AG04450 (cell line): ENCODE data around the gene PPP1R9B. TPM values are rescaled to one million over a fixed set of nuclear protein-coding genes. Genes with fewer than 3 reads are reported as not detected.

ENCODE experiments used
- CTCF ChIA-PET: fragments of 300-600, 350-600 bp; formaldehyde crosslinking; extraction: SDS; loops from one replicate; lab custom pipeline; 2022; ENCODE audit warnings: antibody characterized with exemption, inconsistent platforms; lab: Charles Lee
- POLR2A ChIA-PET: fragments of 350-600 bp; formaldehyde crosslinking; extraction: SDS; loops from one replicate; lab custom pipeline; 2021; ENCODE audit warnings: antibody characterized with exemption, inconsistent platforms; lab: Yijun Ruan, JAX
- DNase-seq: peaks from one replicate; pipeline ENCODE4 v3.0.0-alpha.2; 2011; ENCODE audit warnings: low read depth, low spot score
- H3K27ac ChIP-seq: one replicate; pipeline ENCODE4 v1.5.1; 2012; ENCODE audit warnings: low read depth, low read length, control low read depth
- H3K27me3 ChIP-seq: one replicate; pipeline ENCODE4 v1.6.0; 2012; ENCODE audit warnings: low read length; ENCODE audit not compliant: control insufficient read depth, insufficient read depth
- H3K4me3 ChIP-seq: 2 replicates; pipeline ENCODE4 v1.5.1; 2011; ENCODE audit warnings: mild to moderate bottlenecking, low read depth, low read length, control low read depth
- H3K9me3 ChIP-seq: 2 replicates; pipeline ENCODE4 v1.5.1; 2012; ENCODE audit warnings: low read length; ENCODE audit not compliant: control insufficient read depth, insufficient read depth
- polyA plus RNA-seq: library from polyadenylated mRNA; depleted of rRNA; stranded (reverse); fragments of >200 nt; gene quantifications from 2 replicates; pipeline ENCODE4 v1.2.3, GENCODE V29; 2011
- TF ChIP-seq, protein P1 (sequence below): IDR thresholded peaks from 2 replicates; pipeline ENCODE4 v1.5.1; 2011; ENCODE audit warnings: low read depth, low read length, control low read depth, inconsistent platforms

Gene PPP1R9B
- polyA plus RNA-seq, 1 experiment: 18.2 TPM

DNA sequence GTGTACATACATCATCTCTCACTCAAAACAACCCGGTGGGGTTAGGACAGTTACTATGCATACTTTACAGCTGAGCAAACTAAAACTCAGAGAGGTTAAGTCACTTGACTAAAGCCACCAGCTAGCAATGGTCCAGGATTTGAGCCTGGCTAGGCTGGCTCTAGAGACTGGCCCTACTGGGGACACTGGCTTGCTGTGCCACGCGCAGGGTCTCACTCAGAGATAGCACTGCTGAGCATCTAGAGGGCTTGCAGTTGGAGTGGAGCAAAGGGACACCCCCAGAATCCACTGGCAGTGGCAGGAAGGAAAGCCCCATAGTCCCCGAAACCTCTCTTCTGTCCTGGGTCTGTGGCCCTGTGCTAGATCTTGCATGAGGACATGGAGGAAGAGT is 31.7 kb downstream of the PPP1R9B start:
- CTCF ChIA-PET: interaction anchor here (1.4 to 3.3 kb wide), 3 partner anchors 24 to 179 kb away, joined by 9 to 19 read pairs (median 11); partner anchors contain the start of gene PDK2
- DNase-seq: no peak
- H3K27ac ChIP-seq: no peak overlapping the region
- H3K27me3 ChIP-seq: peaks cover 3% of the 10 kb centered on the region
- POLR2A ChIA-PET: interaction anchor here (0.5 kb wide), 1 partner anchor 251 kb away, joined by 3 read pairs; no protein-coding TSS in a partner anchor
- TF ChIP-seq, protein P1, sequence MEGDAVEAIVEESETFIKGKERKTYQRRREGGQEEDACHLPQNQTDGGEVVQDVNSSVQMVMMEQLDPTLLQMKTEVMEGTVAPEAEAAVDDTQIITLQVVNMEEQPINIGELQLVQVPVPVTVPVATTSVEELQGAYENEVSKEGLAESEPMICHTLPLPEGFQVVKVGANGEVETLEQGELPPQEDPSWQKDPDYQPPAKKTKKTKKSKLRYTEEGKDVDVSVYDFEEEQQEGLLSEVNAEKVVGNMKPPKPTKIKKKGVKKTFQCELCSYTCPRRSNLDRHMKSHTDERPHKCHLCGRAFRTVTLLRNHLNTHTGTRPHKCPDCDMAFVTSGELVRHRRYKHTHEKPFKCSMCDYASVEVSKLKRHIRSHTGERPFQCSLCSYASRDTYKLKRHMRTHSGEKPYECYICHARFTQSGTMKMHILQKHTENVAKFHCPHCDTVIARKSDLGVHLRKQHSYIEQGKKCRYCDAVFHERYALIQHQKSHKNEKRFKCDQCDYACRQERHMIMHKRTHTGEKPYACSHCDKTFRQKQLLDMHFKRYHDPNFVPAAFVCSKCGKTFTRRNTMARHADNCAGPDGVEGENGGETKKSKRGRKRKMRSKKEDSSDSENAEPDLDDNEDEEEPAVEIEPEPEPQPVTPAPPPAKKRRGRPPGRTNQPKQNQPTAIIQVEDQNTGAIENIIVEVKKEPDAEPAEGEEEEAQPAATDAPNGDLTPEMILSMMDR: no peak
- no peak overlapping the region for H3K4me3 ChIP-seq
- H3K9me3 ChIP-seq: no peaks in the 10 kb centered on the region; the same call in 1 of the 2 replicates

DNA sequence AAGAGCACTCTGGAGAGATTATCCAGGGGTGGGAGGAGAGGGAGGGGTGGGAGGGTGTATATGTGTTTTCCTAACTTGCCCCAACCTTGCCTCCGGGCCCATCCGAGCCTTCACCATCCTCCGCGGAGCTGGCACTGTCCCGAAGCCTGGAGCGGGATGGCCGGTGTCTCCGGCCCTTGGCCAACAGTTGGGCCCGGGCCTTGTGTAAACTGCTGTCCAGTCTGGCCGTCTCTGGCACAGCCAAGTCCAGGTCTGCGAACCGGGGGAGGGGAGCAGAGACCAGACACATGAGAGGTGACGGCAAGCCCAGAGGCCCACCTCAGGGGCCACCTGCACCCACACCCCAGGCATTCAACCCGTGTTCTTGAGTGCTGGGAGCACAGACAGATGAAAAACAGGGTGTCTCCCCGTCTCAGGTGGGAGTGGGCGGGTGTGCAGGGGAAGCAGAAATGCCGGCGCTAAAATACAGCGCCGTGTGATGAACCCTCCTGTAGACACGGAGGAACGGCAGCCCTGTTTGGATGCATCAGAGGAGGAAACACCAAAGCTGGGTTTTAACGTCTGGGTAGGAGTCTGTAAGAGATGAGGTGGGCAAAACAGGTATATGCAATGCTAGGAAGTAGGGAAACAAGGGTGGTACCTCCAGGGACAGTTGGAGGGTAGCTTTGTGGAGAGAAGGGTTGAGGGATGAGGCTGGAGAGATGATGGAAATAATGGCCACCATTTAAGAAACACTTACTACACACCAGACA is 32.2 kb downstream of the PPP1R9B start:
- POLR2A ChIA-PET: interaction anchor here (0.5 kb wide), 1 partner anchor 250 kb away, joined by 3 read pairs; no protein-coding TSS in a partner anchor
- H3K9me3 ChIP-seq: no peaks in the 10 kb centered on the region; the same call in 1 of the 2 replicates
- no peak for DNase-seq
- H3K27ac ChIP-seq: no peak overlapping the region
- CTCF ChIA-PET: interaction anchor here (0.9 to 3.3 kb wide), 8 partner anchors 21 to 243 kb away, joined by 3 to 19 read pairs (median 7); partner anchors contain the start of gene PDK2
- H3K27me3 ChIP-seq: peaks cover 3% of the 10 kb centered on the region
- TF ChIP-seq, protein P1: no peak
- no peak overlapping the region for H3K4me3 ChIP-seq

DNA sequence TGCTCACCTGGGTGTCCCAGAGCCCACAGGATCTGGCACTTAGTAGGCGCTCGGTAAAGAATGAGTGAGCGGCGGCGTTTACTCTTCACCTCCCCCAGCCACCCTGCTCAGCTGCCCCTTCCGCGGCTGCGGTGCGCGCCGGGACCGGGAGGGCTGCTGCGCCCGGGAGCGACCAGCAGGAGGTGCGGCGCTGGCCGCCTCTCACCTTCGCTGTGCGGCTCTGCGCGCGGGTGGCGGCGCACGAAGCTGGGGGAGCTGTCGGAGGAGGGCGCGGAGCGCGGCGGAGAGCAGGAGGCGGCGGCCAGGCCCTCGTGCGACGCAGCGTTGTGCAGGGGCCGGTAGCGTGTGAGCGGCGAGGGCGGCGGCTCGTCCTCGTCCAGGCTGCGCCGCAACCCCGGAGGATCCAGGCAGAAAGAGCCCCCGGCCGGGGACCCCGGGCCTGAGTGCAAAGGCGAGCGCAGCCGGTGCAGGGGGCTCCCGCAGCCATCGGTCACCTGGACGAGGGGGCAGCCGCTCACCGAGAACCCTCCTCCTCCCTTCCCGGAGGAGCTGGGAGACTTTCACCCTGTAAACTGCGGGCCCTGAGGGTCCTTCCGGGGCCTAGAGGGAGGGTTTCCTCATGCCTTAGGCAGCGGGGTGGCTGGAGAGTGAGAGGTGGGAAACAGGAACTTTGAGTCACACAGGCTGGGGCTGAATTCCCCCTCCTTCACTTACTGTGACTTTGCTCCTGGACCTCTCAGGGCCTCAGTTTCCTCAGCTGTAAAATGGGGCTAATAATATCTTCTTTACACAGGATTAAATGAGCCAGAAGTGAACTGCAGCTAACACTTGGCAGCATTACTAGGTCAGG is 33.0 kb downstream of the PPP1R9B start:
- CTCF ChIA-PET: interaction anchor here (0.6 to 3.3 kb wide), 11 partner anchors 9 to 247 kb away, joined by 3 to 19 read pairs (median 3); no protein-coding TSS in a partner anchor
- peaks cover 3% of the 10 kb centered on the region for H3K27me3 ChIP-seq
- H3K9me3 ChIP-seq: no peaks in the 10 kb centered on the region; the same call in 1 of the 2 replicates
- POLR2A ChIA-PET: interaction anchor here (1.2 kb wide), 1 partner anchor 10 kb away, joined by 3 read pairs; no protein-coding TSS in a partner anchor
- DNase-seq: no peak
- H3K4me3 ChIP-seq: no peak overlapping the region
- no peak overlapping the region for H3K27ac ChIP-seq
- TF ChIP-seq, protein P1: peak; percentile 58

DNA sequence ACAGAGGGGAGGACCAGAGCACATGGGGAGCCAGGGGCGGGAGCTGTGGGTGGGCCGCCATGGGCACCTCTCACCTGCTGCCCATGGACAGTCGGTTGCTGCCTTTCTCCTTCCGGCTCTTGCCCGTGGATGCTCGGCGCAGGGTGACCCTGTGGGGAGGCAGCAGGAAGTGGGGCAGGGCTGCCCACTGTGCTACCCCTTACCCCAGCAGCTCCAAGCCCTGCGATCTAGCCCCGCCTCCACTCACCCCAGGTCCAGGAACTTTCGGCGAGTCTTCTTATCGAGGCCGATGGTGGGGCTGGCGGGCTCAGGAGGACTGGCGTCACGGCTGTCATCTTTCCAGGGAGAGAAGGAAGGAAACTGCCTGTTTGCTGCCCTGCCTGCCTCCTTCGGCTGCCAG is 34.7 kb downstream of the PPP1R9B start:
- POLR2A ChIA-PET: no interaction called here
- no peak for DNase-seq
- TF ChIP-seq, protein P1: no peak
- CTCF ChIA-PET: interaction anchor here (0.7 to 2.1 kb wide), 8 partner anchors 11 to 178 kb away, joined by 3 to 13 read pairs (median 4); no protein-coding TSS in a partner anchor
- H3K27ac ChIP-seq: no peak overlapping the region
- no peaks in the 10 kb centered on the region; the same call in 1 of the 2 replicates for H3K9me3 ChIP-seq
- no peak overlapping the region for H3K4me3 ChIP-seq
- H3K27me3 ChIP-seq: peaks cover 3% of the 10 kb centered on the region
